ENCODE measurements around the gene FMN1.

GRCh38 chr15:33019354-33019981 lies 175.0 kb downstream of the FMN1 start:
- TF ChIP-seq CTCF (conservative IDR thresholded peaks at IDR 0.05) (no peak), EZH2 (IDR thresholded peaks at IDR 0.05; ENCODE audit: low read depth) (no peak)
